Mammary epithelial cell (primary cell): ENCODE data around the gene DAND5.

Experiments
- EZH2 ChIP-seq: IDR thresholded peaks from 2 replicates; pipeline ENCODE4 v1.6.1; 2012; ENCODE audit warnings: low read length, inconsistent platforms, borderline replicate concordance
- TF ChIP-seq, protein P1 (sequence below), 2 donors: IDR thresholded peaks in 1 of 2; conservative IDR thresholded peaks in 1 of 2; 2 replicates each; pipeline ENCODE4 v1.5.1; 2011 to 2012; ENCODE audit warnings: inconsistent platforms in 2 of 2, low read length in 2 of 2, mild to moderate bottlenecking in 2 of 2, control low read depth in 1 of 2, low read depth in 1 of 2; ENCODE audit not compliant: insufficient read depth in 1 of 2; ENCODE audit errors: extremely low read depth in 1 of 2

DNA sequence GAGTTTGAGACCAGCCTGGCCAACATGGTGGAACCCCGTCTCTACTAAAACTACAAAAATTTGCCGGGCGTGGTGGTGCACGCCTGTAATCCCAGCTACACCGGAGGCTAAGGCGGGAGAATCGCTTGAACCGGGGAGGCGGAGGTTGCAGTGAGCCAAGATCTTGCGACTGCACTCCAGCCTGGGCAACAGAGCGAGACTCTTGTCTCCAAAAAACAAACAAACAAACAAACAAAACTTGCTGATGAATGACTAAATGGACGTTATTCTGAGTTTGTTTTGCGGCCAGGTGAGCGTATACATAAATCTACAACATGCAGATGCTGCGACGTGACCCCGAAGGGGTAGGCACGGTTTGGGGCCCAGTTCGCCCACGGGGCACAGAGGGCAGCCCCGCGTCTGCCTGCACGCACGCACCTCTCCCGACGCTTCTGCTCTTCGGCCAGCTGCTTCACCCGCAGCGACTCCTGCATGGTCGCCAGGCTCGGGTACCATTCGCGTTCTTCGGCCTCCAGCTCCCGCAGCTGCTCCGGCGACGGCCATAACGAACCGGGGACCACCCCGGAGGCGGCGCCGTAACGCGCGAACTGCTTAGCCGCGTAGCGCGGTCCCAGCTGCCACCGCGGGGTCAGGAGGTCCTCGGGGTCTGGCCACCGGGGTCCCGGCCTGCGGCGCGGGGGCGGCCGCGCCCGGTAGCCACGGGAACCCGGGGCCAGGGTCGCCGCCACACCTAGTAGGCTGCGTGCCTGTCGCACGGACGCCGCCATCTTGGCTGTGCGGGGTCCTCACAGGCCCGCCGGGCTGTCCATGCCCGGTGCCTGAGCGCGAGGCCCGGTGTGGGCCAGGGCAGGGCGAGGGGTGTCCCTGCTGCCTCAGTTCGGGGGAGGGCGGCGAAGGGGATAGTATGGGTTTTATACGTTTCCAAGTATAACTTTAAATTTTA is 12.7 kb upstream of the DAND5 start, which contains the start of gene GADD45GIP1:
- TF ChIP-seq, protein P1, sequence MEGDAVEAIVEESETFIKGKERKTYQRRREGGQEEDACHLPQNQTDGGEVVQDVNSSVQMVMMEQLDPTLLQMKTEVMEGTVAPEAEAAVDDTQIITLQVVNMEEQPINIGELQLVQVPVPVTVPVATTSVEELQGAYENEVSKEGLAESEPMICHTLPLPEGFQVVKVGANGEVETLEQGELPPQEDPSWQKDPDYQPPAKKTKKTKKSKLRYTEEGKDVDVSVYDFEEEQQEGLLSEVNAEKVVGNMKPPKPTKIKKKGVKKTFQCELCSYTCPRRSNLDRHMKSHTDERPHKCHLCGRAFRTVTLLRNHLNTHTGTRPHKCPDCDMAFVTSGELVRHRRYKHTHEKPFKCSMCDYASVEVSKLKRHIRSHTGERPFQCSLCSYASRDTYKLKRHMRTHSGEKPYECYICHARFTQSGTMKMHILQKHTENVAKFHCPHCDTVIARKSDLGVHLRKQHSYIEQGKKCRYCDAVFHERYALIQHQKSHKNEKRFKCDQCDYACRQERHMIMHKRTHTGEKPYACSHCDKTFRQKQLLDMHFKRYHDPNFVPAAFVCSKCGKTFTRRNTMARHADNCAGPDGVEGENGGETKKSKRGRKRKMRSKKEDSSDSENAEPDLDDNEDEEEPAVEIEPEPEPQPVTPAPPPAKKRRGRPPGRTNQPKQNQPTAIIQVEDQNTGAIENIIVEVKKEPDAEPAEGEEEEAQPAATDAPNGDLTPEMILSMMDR (conservative IDR thresholded peaks at IDR 0.05 in 1 of 2, IDR thresholded peaks at IDR 0.05 in 1 of 2; ENCODE audit: extremely low read depth in 1 of 2, insufficient read depth in 1 of 2, low read depth in 1 of 2, low read length in 2 of 2), result no peak
- TF ChIP-seq EZH2, result no peak
